Hindlimb muscle (tissue), 1 donor: ENCODE results near the gene ASIC4. TPM values are rescaled to one million over a fixed set of nuclear protein-coding genes. Genes with fewer than 3 reads are reported as not detected.

ENCODE experiments used
- DNase-seq: peaks from one replicate; pipeline ENCODE4 v3.0.0-alpha.2; 2013
- polyA plus RNA-seq: library from polyadenylated mRNA; unstranded; fragments of 120-200 nt; gene quantifications from one replicate; pipeline ENCODE4 v1.2.1, GENCODE V29; 2013; ENCODE audit not compliant: insufficient read length

Gene ASIC4
- polyA plus RNA-seq, 1 donor: 0.48 TPM

DNA sequence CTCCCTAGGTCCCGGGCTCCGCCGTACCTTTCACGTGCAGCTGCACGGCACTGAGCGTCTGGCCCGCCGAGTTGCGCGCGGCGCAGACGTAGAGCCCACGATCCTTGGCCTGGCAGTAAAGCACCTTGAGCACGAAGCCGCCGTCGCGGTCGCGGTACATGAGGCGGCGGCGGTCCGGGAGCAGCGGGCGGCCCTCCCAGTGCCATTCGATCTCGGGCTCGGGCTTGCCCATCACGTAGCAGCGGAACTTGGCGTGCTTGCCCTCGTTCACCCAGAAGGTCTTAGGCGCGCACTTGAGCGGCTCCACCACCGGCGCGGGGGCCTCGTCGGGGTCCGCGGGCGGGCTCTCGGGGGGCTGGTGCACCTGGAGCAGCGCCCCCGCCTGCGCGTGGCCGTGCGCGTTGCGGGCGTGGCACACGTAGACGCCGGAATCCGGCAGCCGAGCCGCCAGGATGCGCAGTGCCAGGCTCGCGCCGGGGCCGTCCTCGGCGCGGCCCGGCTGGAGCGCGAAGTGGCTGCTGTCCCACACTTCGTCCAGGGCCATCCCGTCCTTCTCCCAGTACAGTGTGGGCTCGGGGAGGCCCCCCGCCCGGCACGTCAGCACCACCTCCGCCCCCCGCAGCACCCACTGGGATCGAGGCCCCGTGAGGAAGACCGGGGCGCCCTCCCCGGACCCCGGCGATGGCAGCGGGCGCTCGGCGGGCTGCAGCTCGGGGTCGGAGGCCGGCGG, 56.1 kb downstream of the ASIC4 start:
- DNase-seq: peak; percentile 37

DNA sequence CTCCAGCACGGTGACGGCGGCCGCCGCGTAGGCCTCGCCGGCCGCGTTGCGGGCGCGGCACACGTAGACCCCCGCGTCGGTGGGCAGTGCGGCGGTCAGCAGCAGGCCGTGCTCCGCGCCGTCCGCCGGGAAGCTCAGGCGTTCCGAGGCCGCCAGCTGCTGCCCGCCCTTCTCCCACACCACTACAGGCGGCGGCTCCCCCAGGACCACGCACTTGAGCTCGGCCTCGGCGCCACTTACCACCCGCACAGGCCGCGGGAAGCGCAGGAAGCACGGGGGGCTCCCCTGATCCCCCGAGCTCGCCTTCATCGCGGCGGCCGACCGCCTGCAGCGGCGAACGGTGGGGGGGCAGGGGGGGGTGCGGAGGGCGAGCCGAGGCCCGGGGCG, 56.6 kb downstream of the ASIC4 start:
- peak; percentile 47 for DNase-seq

DNA sequence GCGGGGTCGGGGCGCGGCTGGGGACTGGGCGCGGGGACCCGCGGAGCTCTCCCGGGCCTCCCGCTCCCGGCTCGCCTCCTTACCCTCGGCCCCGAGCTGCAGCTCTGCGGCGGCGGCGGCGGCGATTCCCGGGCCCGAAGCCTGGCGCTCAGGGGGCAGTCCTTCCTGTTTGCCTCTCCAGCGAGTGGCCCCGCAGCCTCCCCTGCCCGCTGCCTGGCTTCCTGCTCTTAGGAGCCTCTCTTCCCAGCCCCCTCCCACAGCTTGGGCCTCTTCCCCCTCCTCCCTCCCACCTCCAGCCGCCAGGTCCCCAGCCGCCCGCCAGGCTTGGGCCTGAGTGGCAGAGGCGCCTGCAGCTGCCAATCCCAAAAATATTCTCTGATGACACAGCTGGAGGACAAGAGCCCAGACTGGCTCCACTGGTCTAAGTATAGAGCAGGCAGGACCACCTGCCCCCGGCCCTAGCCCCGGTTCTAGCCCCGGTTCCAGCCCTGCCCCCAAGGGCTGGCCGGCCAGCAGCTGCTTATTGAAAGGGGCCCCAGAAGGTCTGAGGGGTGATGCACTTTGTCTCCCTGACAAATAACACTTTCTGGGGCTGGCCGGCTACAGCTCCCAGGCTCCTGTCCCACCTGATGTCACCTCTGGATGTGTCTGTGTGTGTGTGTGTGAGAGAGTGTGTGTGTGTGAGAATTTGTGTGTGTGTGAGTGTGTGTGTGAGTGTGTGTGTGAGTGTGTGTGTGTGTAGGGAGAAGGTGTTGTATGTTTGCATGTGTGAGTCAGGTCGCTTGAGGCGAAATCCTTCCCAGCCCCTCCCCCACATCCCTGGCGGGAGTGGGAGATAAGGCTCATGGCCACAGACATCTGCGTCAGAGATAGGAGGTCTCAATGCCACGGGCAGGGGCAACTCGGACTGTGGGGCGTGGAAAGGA, 57.3 kb downstream of the ASIC4 start, which contains the start of gene OBSL1:
Gene OBSL1, minus strand, starts transcription at position 229 of the 926 bp plus-strand sequence. CDS start 307 bp downstream, outside the sequence.
- peak; percentile 75 for DNase-seq

DNA sequence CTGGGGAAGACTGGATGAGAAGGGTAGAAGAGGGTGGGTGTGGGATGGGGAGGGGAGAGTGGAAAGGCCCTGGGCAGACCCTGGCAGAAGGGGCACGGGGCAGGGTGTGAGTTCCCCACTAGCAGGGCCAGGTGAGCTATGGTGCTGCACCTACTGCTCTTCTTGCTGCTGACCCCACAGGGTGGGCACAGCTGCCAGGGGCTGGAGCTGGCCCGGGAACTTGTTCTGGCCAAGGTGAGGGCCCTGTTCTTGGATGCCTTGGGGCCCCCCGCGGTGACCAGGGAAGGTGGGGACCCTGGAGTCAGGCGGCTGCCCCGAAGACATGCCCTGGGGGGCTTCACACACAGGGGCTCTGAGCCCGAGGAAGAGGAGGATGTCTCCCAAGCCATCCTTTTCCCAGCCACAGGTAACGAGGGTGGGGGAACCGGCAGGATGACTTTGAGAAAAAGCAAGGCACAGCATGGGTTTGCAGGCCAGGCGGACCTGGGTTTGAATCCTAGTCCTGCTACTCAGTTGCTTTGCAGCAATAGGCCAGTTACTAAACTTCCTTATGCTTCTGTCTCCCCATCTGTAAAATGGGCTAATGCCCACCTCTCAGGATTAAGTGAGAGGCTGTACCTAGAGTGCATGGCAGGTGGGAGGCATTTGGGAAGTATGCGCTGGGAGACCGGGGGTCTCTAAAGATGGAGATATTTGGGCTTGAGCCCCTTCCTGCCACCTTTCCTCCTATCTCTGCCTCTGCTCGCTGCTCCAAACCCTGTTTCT, 58.1 kb downstream of the ASIC4 start, which contains the start of gene INHA:
Gene INHA, plus strand, starts transcription at position 74 of the 765 bp plus-strand sequence. Its CDS starts 65 bp downstream, at position 139.
- DNase-seq: no peak

- DNase-seq: no peak
Measured at GRCh38 chr2:219573166-219573565, 58.9 kb downstream of the ASIC4 start.

DNA sequence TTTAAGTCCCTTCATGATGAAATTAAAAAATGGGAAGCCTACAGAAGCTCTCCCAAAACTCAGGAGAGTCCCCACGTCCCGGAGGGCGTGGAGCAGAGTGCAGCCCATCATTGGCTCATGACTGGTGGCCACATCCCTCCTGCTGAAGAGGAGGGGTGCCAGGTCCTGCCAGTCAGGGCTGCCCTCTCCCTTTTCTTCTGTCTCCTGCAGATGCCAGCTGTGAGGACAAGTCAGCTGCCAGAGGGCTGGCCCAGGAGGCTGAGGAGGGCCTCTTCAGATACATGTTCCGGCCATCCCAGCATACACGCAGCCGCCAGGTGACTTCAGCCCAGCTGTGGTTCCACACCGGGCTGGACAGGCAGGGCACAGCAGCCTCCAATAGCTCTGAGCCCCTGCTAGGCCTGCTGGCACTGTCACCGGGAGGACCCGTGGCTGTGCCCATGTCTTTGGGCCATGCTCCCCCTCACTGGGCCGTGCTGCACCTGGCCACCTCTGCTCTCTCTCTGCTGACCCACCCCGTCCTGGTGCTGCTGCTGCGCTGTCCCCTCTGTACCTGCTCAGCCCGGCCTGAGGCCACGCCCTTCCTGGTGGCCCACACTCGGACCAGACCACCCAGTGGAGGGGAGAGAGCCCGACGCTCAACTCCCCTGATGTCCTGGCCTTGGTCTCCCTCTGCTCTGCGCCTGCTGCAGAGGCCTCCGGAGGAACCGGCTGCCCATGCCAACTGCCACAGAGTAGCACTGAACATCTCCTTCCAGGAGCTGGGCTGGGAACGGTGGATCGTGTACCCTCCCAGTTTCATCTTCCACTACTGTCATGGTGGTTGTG, 60.4 kb downstream of the ASIC4 start:
- no peak for DNase-seq

- no peak for DNase-seq
Measured at GRCh38 chr2:219575566-219576504, 61.6 kb downstream of the ASIC4 start.

GRCh38 chr2:219576505-219577388, 62.5 kb downstream of the ASIC4 start:
- DNase-seq: no peak

DNA sequence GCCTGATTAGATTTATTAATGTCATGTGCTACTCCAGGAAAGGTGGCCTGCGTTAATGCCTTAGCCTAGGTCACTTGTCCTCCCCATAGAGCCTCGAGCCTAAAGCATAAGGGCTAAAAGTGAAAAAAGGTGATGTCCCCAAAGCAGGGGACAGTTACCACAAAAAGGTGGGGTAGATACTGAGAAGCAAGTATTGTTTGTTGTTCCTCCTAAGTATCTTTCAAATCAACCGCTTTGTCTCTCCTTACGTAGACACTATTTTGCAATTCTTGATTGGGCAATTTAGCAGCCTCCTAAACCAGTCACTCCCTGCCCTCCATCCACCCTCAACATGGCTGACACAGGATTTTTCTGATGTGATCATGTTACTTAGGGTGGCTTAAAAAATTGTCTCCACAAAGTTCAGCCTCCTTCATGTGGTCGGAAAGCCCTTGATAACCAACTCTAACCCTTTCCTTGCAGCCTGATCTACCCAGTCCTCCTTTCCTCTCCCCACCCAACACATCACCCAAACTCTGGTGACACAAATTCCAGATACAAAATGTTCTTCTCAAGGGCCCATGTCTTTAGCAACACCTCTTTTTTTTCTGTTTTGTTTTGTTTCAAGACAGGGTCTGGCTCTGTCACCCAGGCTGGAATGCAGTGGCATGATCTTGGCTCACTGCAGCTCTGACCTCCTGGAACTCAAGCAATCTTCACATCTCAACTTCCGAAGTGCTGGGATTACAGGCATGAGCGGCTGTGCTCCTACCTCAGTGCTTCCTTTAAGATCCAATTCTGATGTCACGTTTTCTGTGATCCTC, 64.7 kb downstream of the ASIC4 start:
- no peak for DNase-seq

DNA sequence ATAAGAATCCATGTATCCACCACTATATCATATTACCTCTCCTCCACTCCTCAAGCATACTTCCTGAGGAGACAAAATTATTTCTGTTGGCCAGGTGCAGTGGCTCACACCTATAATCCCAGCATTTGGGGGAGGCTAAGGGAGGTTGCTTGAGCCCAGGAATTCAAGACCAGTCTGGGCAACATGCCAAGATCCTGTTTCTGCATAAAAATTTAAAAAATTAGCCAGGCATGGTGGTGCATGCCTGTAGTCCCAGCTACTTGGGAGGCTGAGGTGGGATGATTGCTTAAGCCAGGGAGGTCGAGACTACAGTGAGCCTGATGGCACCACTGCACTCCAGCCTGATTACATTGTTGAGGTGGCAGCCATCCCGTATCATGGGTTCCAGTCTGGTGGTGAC, 67.1 kb downstream of the ASIC4 start:
- no peak for DNase-seq

Other genes starting within 250 kb of the ASIC4 start
- 97.8 TPM for gene DNAJB2, start 235.1 kb upstream of the ASIC4 start, polyA plus RNA-seq
- 0.12 TPM for gene PTPRN, start 205.1 kb upstream of the ASIC4 start, polyA plus RNA-seq
- gene RESP18, start 181.7 kb upstream of the ASIC4 start, polyA plus RNA-seq: not detected
- 40.9 TPM for gene DNPEP, start 126.6 kb upstream of the ASIC4 start, polyA plus RNA-seq
- 5,382 TPM for gene DES, start 96.1 kb upstream of the ASIC4 start, polyA plus RNA-seq
- gene SPEG, start 79.6 kb upstream of the ASIC4 start, polyA plus RNA-seq: 208 TPM
- gene GMPPA, start 15.6 kb upstream of the ASIC4 start, polyA plus RNA-seq: 26.9 TPM
- gene CHPF, start 29.3 kb downstream of the ASIC4 start, polyA plus RNA-seq: 58.2 TPM
- gene TMEM198, start 29.5 kb downstream of the ASIC4 start, polyA plus RNA-seq: 3.6 TPM
- 183 TPM for gene OBSL1, start 57.1 kb downstream of the ASIC4 start, polyA plus RNA-seq
- 0.97 TPM for gene INHA, start 57.8 kb downstream of the ASIC4 start, polyA plus RNA-seq
- 17.6 TPM for gene STK11IP, start 83.4 kb downstream of the ASIC4 start, polyA plus RNA-seq
- 12.8 TPM for gene SLC4A3, start 113.1 kb downstream of the ASIC4 start, polyA plus RNA-seq